Raji (cell line): ENCODE results near the gene SMAD5.

ENCODE experiments used
- POLR2A ChIP-seq: IDR thresholded peaks from 2 replicates; pipeline ENCODE4 v1.6.1; 2011; ENCODE audit warnings: low read depth, low read length, control low read depth; ENCODE audit not compliant: insufficient read depth

SMAD5 gene

GRCh38 chr5:136232316-136232715 is 99.7 kb downstream of the SMAD5 start:
- TF ChIP-seq POLR2A: no peak
